Cardiac fibroblast (primary cell): Measurements from ENCODE around the gene MGA.
"Not testable (repeated sequence)": the region's sequence is repeated elsewhere in the genome, so short reads cannot be mapped to it uniquely, and the experiment has no call there.

ENCODE experiments used
- DNase-seq, 2 donors: peaks; one replicate each; pipeline versions ENCODE4 v3.0.0 to v3.0.0-alpha.2; 2010; ENCODE audit warnings: low read depth in 2 of 2
- H3K4me3 ChIP-seq, 2 donors: replicated peaks in 1 of 2; 1 replicate in 1 of 2; 2 replicates in 1 of 2; pipeline ENCODE4 v1.5.1; 2011; ENCODE audit warnings: low read depth in 2 of 2, low read length in 2 of 2, mild to moderate bottlenecking in 2 of 2, moderate library complexity in 1 of 2
- CTCF ChIP-seq: IDR thresholded peaks from one replicate; pipeline ENCODE4 v1.5.1; 2011; ENCODE audit warnings: low read depth, mild to moderate bottlenecking, low read length, inconsistent platforms

Gene MGA

GRCh38 chr15:41695750-41696436 lies 35.7 kb downstream of the MGA start:
- peak; percentile 31 for TF ChIP-seq CTCF
- peak; percentile 60 to 79 for DNase-seq
- H3K4me3 ChIP-seq: no peak overlapping the region

GRCh38 chr15:41698779-41699178 lies 38.6 kb downstream of the MGA start:
- TF ChIP-seq CTCF: no peak
- peak in 1 of 2 donors; percentile 32 for DNase-seq
- no peak overlapping the region for H3K4me3 ChIP-seq

- no peak overlapping the region for H3K4me3 ChIP-seq
- no peak for TF ChIP-seq CTCF
- no peak for DNase-seq
Measured at GRCh38 chr15:41703120-41703519, 42.9 kb downstream of the MGA start.

- no peak overlapping the region for H3K4me3 ChIP-seq
- peak; percentile 4 to 50 for DNase-seq
- no peak for TF ChIP-seq CTCF
Measured at GRCh38 chr15:41713047-41713446, 52.8 kb downstream of the MGA start.

- no peak for TF ChIP-seq CTCF
- DNase-seq: no peak
- H3K4me3 ChIP-seq: no peak overlapping the region
Measured at GRCh38 chr15:41714291-41714690, 54.1 kb downstream of the MGA start.

GRCh38 chr15:41716864-41717263 lies 56.7 kb downstream of the MGA start:
- H3K4me3 ChIP-seq: no peak overlapping the region
- no peak for TF ChIP-seq CTCF
- DNase-seq: no peak

GRCh38 chr15:41727143-41727542 lies 66.9 kb downstream of the MGA start:
- TF ChIP-seq CTCF: no peak
- no peak overlapping the region for H3K4me3 ChIP-seq
- peak in 1 of 2 donors; percentile 50 for DNase-seq

GRCh38 chr15:41728061-41728460 lies 67.9 kb downstream of the MGA start:
- H3K4me3 ChIP-seq: not testable (repeated sequence)
- peak in 1 of 2 donors; percentile 5 for DNase-seq
